Thymus (tissue), 11 donors: ENCODE results near the gene CNOT6L. TPM values are rescaled to one million over a fixed set of nuclear protein-coding genes. Genes with fewer than 3 reads are reported as not detected.

Experiments used
- DNase-seq, 9 donors: peaks; one replicate each; pipeline ENCODE4 v3.0.0-alpha.2; 2013; ENCODE audit warnings: low spot score in 9 of 9, low read depth in 6 of 9, missing footprints in 1 of 9
- H3K27ac ChIP-seq, 2 donors: one replicate each; pipeline ENCODE4 v1.5.1; 2013; ENCODE audit warnings: control low read depth in 1 of 2, low read depth in 1 of 2, low read length in 1 of 2, mild to moderate bottlenecking in 1 of 2, moderate library complexity in 1 of 2
- H3K27me3 ChIP-seq, 2 donors: one replicate each; pipeline ENCODE4 v1.5.1; 2013; ENCODE audit warnings: low read length in 1 of 2; ENCODE audit not compliant: control insufficient read depth in 2 of 2, insufficient read depth in 1 of 2
- H3K36me3 ChIP-seq, 2 donors: one replicate each; pipeline ENCODE4 v1.5.1; 2013; ENCODE audit warnings: low read length in 1 of 2, mild to moderate bottlenecking in 1 of 2, moderate library complexity in 1 of 2; ENCODE audit not compliant: control insufficient read depth in 2 of 2, insufficient read depth in 2 of 2
- H3K4me1 ChIP-seq, 2 donors: one replicate each; pipeline ENCODE4 v1.5.1; 2013; ENCODE audit warnings: low read length in 2 of 2; ENCODE audit not compliant: control insufficient read depth in 2 of 2, insufficient read depth in 2 of 2
- H3K4me3 ChIP-seq, 2 donors: one replicate each; pipeline ENCODE4 v1.5.1; 2013; ENCODE audit warnings: low read length in 2 of 2, control low read depth in 1 of 2, mild to moderate bottlenecking in 1 of 2
- H3K9me3 ChIP-seq, 2 donors: one replicate each; pipeline ENCODE4 v1.5.1; 2013; ENCODE audit warnings: low read length in 1 of 2, mild to moderate bottlenecking in 1 of 2; ENCODE audit not compliant: control insufficient read depth in 2 of 2, insufficient read depth in 1 of 2
- WGBS: extraction: QIAGEN DNeasy Blood & Tissue Kit; methylation state at CpG from one replicate; pipeline ENCODE4 v1.1.7; 2013; 5-methylcytosine and 5-hydroxymethylcytosine counted together
- polyA plus RNA-seq: library from polyadenylated mRNA; stranded (reverse); fragments of 200-250 nt; gene quantifications from one replicate; pipeline ENCODE4 v1.2.3, GENCODE V29; 2013
- total RNA-seq: library from RNA; stranded (reverse); fragments of 120-200 nt; gene quantifications from one replicate; pipeline ENCODE4 v1.2.4, GENCODE V29; 2013
- donor health status: healthy.

CNOT6L gene
- total and polyA plus RNA-seq, 2 donors = 28.4 to 39.4 TPM

DNA sequence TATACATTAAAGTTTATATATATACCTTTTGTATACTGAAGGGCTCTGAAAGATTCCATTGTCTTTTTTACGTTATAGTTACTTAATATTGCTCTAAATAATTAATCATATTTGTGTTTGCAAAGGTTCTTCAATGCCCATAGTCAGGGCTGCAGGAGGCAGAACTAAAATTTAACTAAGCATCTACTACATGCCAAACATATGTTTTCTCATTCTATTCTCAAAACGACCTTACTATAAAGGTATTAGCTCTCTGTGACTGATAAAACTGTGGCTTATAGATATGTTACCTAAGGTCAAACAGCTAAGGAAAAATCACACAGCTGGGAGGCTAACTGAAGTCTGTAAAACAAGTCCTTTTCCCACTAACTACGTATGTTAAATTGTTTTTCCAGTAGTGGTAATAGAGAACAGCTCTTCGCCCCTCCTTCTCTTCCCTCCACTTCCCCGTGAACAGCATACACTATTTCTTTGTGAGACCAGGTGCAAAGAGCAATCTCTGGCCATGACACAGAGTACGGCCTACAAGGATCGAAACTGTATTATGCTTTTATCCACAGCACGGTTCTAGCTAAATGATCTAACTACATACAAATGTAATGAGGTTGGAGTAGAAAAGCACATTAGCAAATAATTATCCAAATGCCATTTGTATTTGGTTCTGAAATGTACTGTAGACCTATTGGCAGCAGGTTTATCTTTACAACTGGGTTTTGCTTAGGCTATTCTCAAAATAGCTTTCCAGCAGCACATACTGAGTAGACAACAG, 1.7 kb downstream of the CNOT6L start:
- DNase-seq = peak in 4 of 9 donors; percentile 44 to 73 (median 52)
- 28% methylated on average over 8 of the region's 8 CpGs for WGBS
- no peaks in the 10 kb centered on the region for H3K9me3 ChIP-seq
- no peaks in the 10 kb centered on the region for H3K27me3 ChIP-seq
- peak overlapping the region; percentile 93 to 100 for H3K4me3 ChIP-seq
- H3K27ac ChIP-seq = peak overlapping the region; percentile 90 to 100
- H3K4me1 ChIP-seq = peaks cover 10 to 29% of the 10 kb centered on the region in 2 donors
- H3K36me3 ChIP-seq = no peaks in the 10 kb centered on the region

DNA sequence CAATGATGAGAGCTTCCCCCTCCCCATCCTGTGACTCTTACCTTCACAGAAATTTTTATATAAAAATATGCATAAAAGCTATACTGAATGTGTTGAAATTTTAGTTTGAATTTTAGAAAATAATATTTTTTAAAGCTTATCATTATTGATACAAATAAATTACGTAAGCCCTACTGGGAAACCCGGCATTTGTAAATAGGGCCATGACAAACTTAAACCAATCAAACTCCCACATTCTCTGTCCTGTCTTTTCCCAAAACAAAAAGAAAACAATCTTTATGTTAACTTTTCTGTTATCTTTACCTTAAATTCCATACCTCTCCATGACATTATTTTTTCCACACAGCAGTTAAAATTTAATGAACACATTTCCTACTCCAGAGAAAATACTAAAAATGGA, 2.6 kb downstream of the CNOT6L start:
- WGBS = 89% methylated on average over 2 of the region's 2 CpGs
- Histone ChIP-seq H3K27me3 (no peaks in the 10 kb centered on the region), H3K4me3 (peak overlapping the region; percentile 5 to 34), H3K36me3 (peaks cover 0 to 4% of the 10 kb centered on the region in 2 donors), H3K4me1 (peaks cover 10 to 22% of the 10 kb centered on the region in 2 donors), H3K27ac (peak overlapping the region in 1 of 2 donors; percentile 90), H3K9me3 (no peaks in the 10 kb centered on the region)
- no peak for DNase-seq

GRCh38 chr4:77815636-77816035, 3.5 kb downstream of the CNOT6L start:
- H3K27me3 ChIP-seq = no peaks in the 10 kb centered on the region
- DNase-seq = peak in 6 of 9 donors; percentile 45 to 89 (median 74)
- no peaks in the 10 kb centered on the region for H3K9me3 ChIP-seq
- peaks cover 12 to 15% of the 10 kb centered on the region in 2 donors for H3K4me1 ChIP-seq
- H3K4me3 ChIP-seq = peak overlapping the region; percentile 31 to 44
- H3K36me3 ChIP-seq = peaks cover 0 to 4% of the 10 kb centered on the region in 2 donors
- H3K27ac ChIP-seq = peak overlapping the region; percentile 25 to 90

- DNase-seq = no peak
- peaks cover 0 to 7% of the 10 kb centered on the region in 2 donors for H3K36me3 ChIP-seq
- H3K4me1 ChIP-seq = peaks cover 5 to 7% of the 10 kb centered on the region in 2 donors
- H3K9me3 ChIP-seq = no peaks in the 10 kb centered on the region
- no peak overlapping the region for H3K27ac ChIP-seq
- WGBS = 87% methylated on average over 8 of the region's 8 CpGs
- no peak overlapping the region for H3K4me3 ChIP-seq
- H3K27me3 ChIP-seq = no peaks in the 10 kb centered on the region
These were observed 13.3 kb downstream of the CNOT6L start for GRCh38 chr4:77805840-77806239.

GRCh38 chr4:77804471-77804870, 14.7 kb downstream of the CNOT6L start:
- no peak for DNase-seq
- no peak overlapping the region for H3K27ac ChIP-seq
- H3K4me3 ChIP-seq = no peak overlapping the region
- H3K9me3 ChIP-seq = no peaks in the 10 kb centered on the region
- H3K4me1 ChIP-seq = peaks cover 3 to 7% of the 10 kb centered on the region in 2 donors
- H3K27me3 ChIP-seq = no peaks in the 10 kb centered on the region
- H3K36me3 ChIP-seq = peaks cover 0 to 7% of the 10 kb centered on the region in 2 donors

GRCh38 chr4:77802402-77802801, 16.8 kb downstream of the CNOT6L start:
- Histone ChIP-seq H3K36me3 (peaks cover 0 to 7% of the 10 kb centered on the region in 2 donors), H3K4me1 (peaks cover 3 to 7% of the 10 kb centered on the region in 2 donors), H3K4me3 (no peak overlapping the region), H3K9me3 (no peaks in the 10 kb centered on the region), H3K27ac (no peak overlapping the region), H3K27me3 (no peaks in the 10 kb centered on the region)
- DNase-seq = no peak

GRCh38 chr4:77801260-77801608, 17.9 kb downstream of the CNOT6L start:
- Histone ChIP-seq H3K36me3 (peaks cover 4 to 5% of the 10 kb centered on the region in 2 donors), H3K27me3 (no peaks in the 10 kb centered on the region), H3K9me3 (peaks cover 0 to 4% of the 10 kb centered on the region in 2 donors), H3K4me1 (peaks cover 3 to 7% of the 10 kb centered on the region in 2 donors), H3K4me3 (peak overlapping the region in 1 of 2 donors; percentile 6), H3K27ac (peak overlapping the region; percentile 44 to 53)
- 6% methylated on average over 1 of the region's 1 CpG for WGBS
- peak in 3 of 9 donors; percentile 20 to 56 (median 27) for DNase-seq

- H3K4me1 ChIP-seq = peaks cover 3 to 7% of the 10 kb centered on the region in 2 donors
- H3K36me3 ChIP-seq = peaks cover 4 to 5% of the 10 kb centered on the region in 2 donors
- peaks cover 0 to 4% of the 10 kb centered on the region in 2 donors for H3K9me3 ChIP-seq
- 71% methylated on average over 2 of the region's 2 CpGs for WGBS
- H3K27me3 ChIP-seq = no peaks in the 10 kb centered on the region
- H3K27ac ChIP-seq = peak overlapping the region; percentile 44 to 53
- H3K4me3 ChIP-seq = peak overlapping the region in 1 of 2 donors; percentile 6
- no peak for DNase-seq
These were observed 18.5 kb downstream of the CNOT6L start for GRCh38 chr4:77800483-77801259.

GRCh38 chr4:77800077-77800476, 19.1 kb downstream of the CNOT6L start:
- Histone ChIP-seq H3K27ac (no peak overlapping the region), H3K4me3 (no peak overlapping the region), H3K9me3 (peaks cover 0 to 7% of the 10 kb centered on the region in 2 donors), H3K36me3 (peaks cover 4 to 5% of the 10 kb centered on the region in 2 donors), H3K4me1 (peaks cover 3 to 7% of the 10 kb centered on the region in 2 donors), H3K27me3 (no peaks in the 10 kb centered on the region)
- DNase-seq = no peak
- 98% methylated on average over 2 of the region's 2 CpGs for WGBS
